Sigmoid colon (tissue), 7 donors: ENCODE results near the gene JMY. TPM values are rescaled to one million over a fixed set of nuclear protein-coding genes. Genes with fewer than 3 reads are reported as not detected.
A peak's percentile ranks its signal among the peaks of the same experiment; 100 is the strongest.

Experiments
- DNase-seq: peaks from one replicate; pipeline ENCODE4 v3.0.0-alpha.2; 2019
- H3K27ac ChIP-seq, 4 donors: fragments of 200-600 bp; sonication (generic); one replicate each; pipeline ENCODE4 v1.5.1; 2016 to 2019; ENCODE audit warnings: mild to moderate bottlenecking in 1 of 4
- H3K27me3 ChIP-seq, 3 donors: fragments of 200-600 bp; sonication (generic); one replicate each; pipeline ENCODE4 v1.5.1; 2019; ENCODE audit warnings: mild to moderate bottlenecking in 1 of 3
- H3K36me3 ChIP-seq, 4 donors: fragments of 200-600 bp; sonication (generic); one replicate each; pipeline ENCODE4 v1.5.1; 2016 to 2019
- H3K4me1 ChIP-seq, 4 donors: fragments of 200-600 bp; sonication (generic); one replicate each; pipeline ENCODE4 v1.5.1; 2017 to 2019
- H3K4me3 ChIP-seq, 4 donors: fragments of 200-600 bp; sonication (generic); one replicate each; pipeline ENCODE4 v1.5.1; 2017 to 2019; ENCODE audit warnings: mild to moderate bottlenecking in 2 of 4, moderate library complexity in 1 of 4
- H3K9me3 ChIP-seq, 4 donors: fragments of 200-600 bp in 3 of 4; sonication (generic) in 3 of 4; one replicate each; pipeline versions ENCODE4 v1.5.1 to v1.6.1; 2013 to 2019
- EP300 ChIP-seq, 4 donors: sonication (generic); formaldehyde crosslinking; IDR thresholded peaks; one replicate each; pipeline ENCODE4 v1.6.1; 2017; ENCODE audit warnings: antibody characterized with exemption in 4 of 4
- POLR2A ChIP-seq, 2 donors: fragments of 450-650 bp; IDR thresholded peaks; one replicate each; pipeline ENCODE4 v1.6.1; 2016; ENCODE audit warnings: antibody characterized with exemption in 2 of 2, mild to moderate bottlenecking in 2 of 2, moderate library complexity in 2 of 2
- POLR2AphosphoS5 ChIP-seq, 4 donors: sonication (generic); formaldehyde crosslinking; IDR thresholded peaks; one replicate each; pipeline ENCODE4 v1.6.1; 2017; ENCODE audit warnings: antibody characterized with exemption in 4 of 4
- WGBS, 2 donors: extraction: QIAGEN DNeasy Blood & Tissue Kit; methylation state at CpG; one replicate each; pipeline ENCODE4 v1.1.7; 2013; 5-methylcytosine and 5-hydroxymethylcytosine counted together
- intact Hi-C: fragments of 100-400 bp; cut with DNase I; formaldehyde crosslinking; loops from one replicate; pipeline ENCODE4 v1.15.1; 2023
- polyA plus RNA-seq, 3 donors: library from polyadenylated mRNA; stranded (reverse); fragments of 200-250 nt; gene quantifications; one replicate each; pipeline ENCODE4 v1.2.3, GENCODE V29; 2013
- total RNA-seq, 4 donors: library from RNA; depleted of rRNA; stranded (reverse); fragments of >200 nt; gene quantifications; one replicate each; pipeline ENCODE4 v1.1.0, GENCODE V29; 2016
- TF ChIP-seq, protein P1 (sequence below), 4 experiments: fragments of 450-650 bp in 3 of 4; fragments of 200-600 bp in 1 of 4; IDR thresholded peaks; one replicate each; pipeline ENCODE4 v1.5.1; 2016 to 2019; ENCODE audit warnings: antibody characterized with exemption in 4 of 4, mild to moderate bottlenecking in 3 of 4, moderate library complexity in 2 of 4
- donor health status: healthy with polysubstance abuse.
- donor health status: Bipolar disorder and iron deficiency.
- donor health status: healthy.

The JMY gene
- total and polyA plus RNA-seq, 7 donors, result 1.4 to 58.7 (median 33.2) TPM

GRCh38 chr5:79205965-79206364 lies 30.0 kb upstream of the JMY start:
- WGBS, 2 donors, result 77 to 78% methylated on average over 3 of the region's 3 CpGs
- intact Hi-C loops, result no loop called here
- H3K27ac ChIP-seq, result peak overlapping the region in 3 of 4 donors; percentile 26 to 69 (median 61)
- no peaks in the 10 kb centered on the region for H3K9me3 ChIP-seq
- no peak overlapping the region for H3K4me3 ChIP-seq
- TF ChIP-seq, protein P1, sequence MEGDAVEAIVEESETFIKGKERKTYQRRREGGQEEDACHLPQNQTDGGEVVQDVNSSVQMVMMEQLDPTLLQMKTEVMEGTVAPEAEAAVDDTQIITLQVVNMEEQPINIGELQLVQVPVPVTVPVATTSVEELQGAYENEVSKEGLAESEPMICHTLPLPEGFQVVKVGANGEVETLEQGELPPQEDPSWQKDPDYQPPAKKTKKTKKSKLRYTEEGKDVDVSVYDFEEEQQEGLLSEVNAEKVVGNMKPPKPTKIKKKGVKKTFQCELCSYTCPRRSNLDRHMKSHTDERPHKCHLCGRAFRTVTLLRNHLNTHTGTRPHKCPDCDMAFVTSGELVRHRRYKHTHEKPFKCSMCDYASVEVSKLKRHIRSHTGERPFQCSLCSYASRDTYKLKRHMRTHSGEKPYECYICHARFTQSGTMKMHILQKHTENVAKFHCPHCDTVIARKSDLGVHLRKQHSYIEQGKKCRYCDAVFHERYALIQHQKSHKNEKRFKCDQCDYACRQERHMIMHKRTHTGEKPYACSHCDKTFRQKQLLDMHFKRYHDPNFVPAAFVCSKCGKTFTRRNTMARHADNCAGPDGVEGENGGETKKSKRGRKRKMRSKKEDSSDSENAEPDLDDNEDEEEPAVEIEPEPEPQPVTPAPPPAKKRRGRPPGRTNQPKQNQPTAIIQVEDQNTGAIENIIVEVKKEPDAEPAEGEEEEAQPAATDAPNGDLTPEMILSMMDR (IDR thresholded peaks at IDR 0.05), result no peak
- TF ChIP-seq EP300 (IDR thresholded peaks at IDR 0.05) (no peak), POLR2AphosphoS5 (IDR thresholded peaks at IDR 0.05) (no peak), POLR2A (IDR thresholded peaks at IDR 0.05) (no peak)
- no peaks in the 10 kb centered on the region for H3K36me3 ChIP-seq
- no peaks in the 10 kb centered on the region for H3K27me3 ChIP-seq
- peaks cover 0 to 14% (median 3%) of the 10 kb centered on the region in 4 donors for H3K4me1 ChIP-seq
- DNase-seq, result no peak

- WGBS, 2 donors, result 58 to 82% methylated on average over 3 of the region's 3 CpGs
- H3K27ac ChIP-seq, result peak overlapping the region in 3 of 4 donors; percentile 26 to 69 (median 61)
- no peak overlapping the region for H3K4me3 ChIP-seq
- no peak for DNase-seq
- intact Hi-C loops, result no loop called here
- no peaks in the 10 kb centered on the region for H3K27me3 ChIP-seq
- no peaks in the 10 kb centered on the region for H3K36me3 ChIP-seq
- H3K9me3 ChIP-seq, result no peaks in the 10 kb centered on the region
- H3K4me1 ChIP-seq, result peaks cover 0 to 14% (median 3%) of the 10 kb centered on the region in 4 donors
- TF ChIP-seq, protein P1 (IDR thresholded peaks at IDR 0.05), result no peak
- TF ChIP-seq POLR2AphosphoS5 (IDR thresholded peaks at IDR 0.05), result peak in 3 of 4 donors; percentile 12 to 25 (median 16)
Measured at GRCh38 chr5:79206541-79206940, 29.4 kb upstream of the JMY start.

GRCh38 chr5:79209505-79209904 lies 26.4 kb upstream of the JMY start:
- Histone ChIP-seq H3K27ac (no peak overlapping the region), H3K4me3 (no peak overlapping the region), H3K27me3 (no peaks in the 10 kb centered on the region), H3K9me3 (no peaks in the 10 kb centered on the region), H3K36me3 (no peaks in the 10 kb centered on the region), H3K4me1 (peaks cover 0 to 14% (median 3%) of the 10 kb centered on the region in 4 donors)
- no peak for DNase-seq
- intact Hi-C loops, result no loop called here
- TF ChIP-seq EP300 (IDR thresholded peaks at IDR 0.05), result no peak
- no peak for TF ChIP-seq POLR2AphosphoS5 (IDR thresholded peaks at IDR 0.05)
- TF ChIP-seq POLR2A (IDR thresholded peaks at IDR 0.05), result no peak
- TF ChIP-seq, protein P1 (IDR thresholded peaks at IDR 0.05), result no peak

DNA sequence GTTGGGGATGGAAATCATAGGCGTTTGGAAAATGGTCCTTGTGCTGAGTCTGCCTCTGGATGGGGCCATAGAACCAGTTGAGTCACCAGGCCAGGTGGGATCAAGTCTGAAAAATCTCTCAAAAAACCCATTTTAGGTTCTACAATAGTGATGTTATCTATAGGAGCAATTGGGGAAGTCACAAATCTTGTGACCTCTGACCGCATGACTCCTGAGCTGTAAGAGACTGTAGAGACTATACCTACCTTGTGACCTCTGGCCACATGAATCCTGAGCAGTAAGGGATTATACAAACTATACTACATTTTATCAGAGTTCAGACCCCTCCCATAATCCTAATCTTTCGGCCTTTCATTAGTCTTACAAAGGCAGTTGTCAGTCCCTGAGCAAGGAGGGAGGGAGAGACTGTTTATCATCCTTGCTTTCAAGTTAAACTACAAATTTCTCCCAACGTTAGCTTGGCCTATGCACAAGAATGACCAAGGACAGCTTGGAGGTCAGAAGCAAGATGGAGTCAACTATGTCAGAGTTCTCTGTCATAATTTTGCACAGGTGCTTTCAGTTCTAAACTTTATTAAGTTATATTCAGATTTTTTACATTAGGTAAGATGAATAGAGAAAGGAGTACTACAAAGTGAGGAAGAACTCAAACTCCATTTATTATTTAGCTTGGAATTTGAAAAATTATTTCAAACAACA lies 11.5 kb upstream of the JMY start:
- Histone ChIP-seq H3K4me1 (no peaks in the 10 kb centered on the region), H3K27me3 (no peaks in the 10 kb centered on the region), H3K27ac (peak overlapping the region in 1 of 4 donors; percentile 28), H3K36me3 (no peaks in the 10 kb centered on the region), H3K9me3 (no peaks in the 10 kb centered on the region), H3K4me3 (no peak overlapping the region)
- intact Hi-C loops, result no loop called here
- WGBS, 2 donors, result 86 to 88% methylated on average over 4 of the region's 4 CpGs
- no peak for DNase-seq
- TF ChIP-seq, protein P1 (IDR thresholded peaks at IDR 0.05), result no peak
- TF ChIP-seq POLR2AphosphoS5 (IDR thresholded peaks at IDR 0.05) (no peak), EP300 (IDR thresholded peaks at IDR 0.05) (no peak), POLR2A (IDR thresholded peaks at IDR 0.05) (no peak)

DNA sequence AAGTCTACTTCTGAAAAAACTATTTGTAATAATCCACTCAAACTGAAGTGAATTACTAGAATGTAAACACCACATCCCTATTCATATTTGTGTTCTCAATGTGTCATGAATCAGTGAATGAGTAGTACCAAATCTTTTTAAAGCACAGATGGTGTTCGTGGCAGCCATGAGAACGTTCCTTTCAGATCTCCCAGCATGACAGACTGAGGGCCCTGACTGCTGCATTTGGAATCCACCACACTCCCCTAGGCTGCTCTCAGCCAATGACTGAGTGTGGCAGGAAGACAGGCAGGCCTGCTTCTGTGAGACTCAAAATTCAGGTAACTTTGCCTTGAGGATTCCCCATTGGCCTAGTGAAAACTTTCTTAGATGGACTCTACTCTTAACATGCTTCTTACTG lies 10.9 kb upstream of the JMY start:
- whole genome bisulfite sequencing, 2 donors, result 75 to 79% methylated on average over 2 of the region's 2 CpGs
- intact Hi-C loops, result no loop called here
- TF ChIP-seq EP300 (IDR thresholded peaks at IDR 0.05) (no peak), POLR2AphosphoS5 (IDR thresholded peaks at IDR 0.05) (no peak)
- TF ChIP-seq, protein P1 (IDR thresholded peaks at IDR 0.05), result no peak

More for the DNA sequence above, 10.9 kb upstream of the JMY start:
- Histone ChIP-seq H3K9me3 (no peaks in the 10 kb centered on the region), H3K36me3 (no peaks in the 10 kb centered on the region), H3K27me3 (no peaks in the 10 kb centered on the region), H3K4me3 (no peak overlapping the region), H3K27ac (peak overlapping the region in 1 of 4 donors; percentile 28), H3K4me1 (no peaks in the 10 kb centered on the region)
- DNase-seq, result no peak
